Fibroblast of lung (primary cell): ENCODE results near the gene SREBF1. TPM values are rescaled to one million over a fixed set of nuclear protein-coding genes. Genes with fewer than 3 reads are reported as not detected.

Experiments used
- DNase-seq, 2 donors: peaks; one replicate each; pipeline versions ENCODE4 v3.0.0 to v3.0.0-alpha.2; 2010; ENCODE audit warnings: low read depth in 2 of 2
- H2AFZ ChIP-seq: 2 replicates; pipeline ENCODE4 v1.5.1; 2012; ENCODE audit warnings: low read length, control low read depth, inconsistent platforms
- H3K27ac ChIP-seq: 2 replicates; pipeline ENCODE4 v1.5.1; 2011; ENCODE audit warnings: low read length, control low read depth; ENCODE audit not compliant: insufficient read depth
- H3K27me3 ChIP-seq: 2 replicates; pipeline ENCODE4 v1.5.1; 2011; ENCODE audit warnings: mild to moderate bottlenecking, low read length; ENCODE audit not compliant: control insufficient read depth, insufficient read depth
- H3K36me3 ChIP-seq: 2 replicates; pipeline ENCODE4 v1.5.1; 2011; ENCODE audit warnings: low read length; ENCODE audit not compliant: control insufficient read depth, insufficient read depth
- H3K4me1 ChIP-seq: 2 replicates; pipeline ENCODE4 v1.5.1; 2011; ENCODE audit warnings: low read length; ENCODE audit not compliant: control insufficient read depth, insufficient read depth; ENCODE audit errors: extremely low read depth
- H3K4me2 ChIP-seq: 2 replicates; pipeline ENCODE4 v1.5.1; 2011; ENCODE audit warnings: low read length, control low read depth; ENCODE audit not compliant: insufficient read depth; ENCODE audit errors: extremely low read depth
- H3K4me3 ChIP-seq, 4 experiments: fragments of 200-600 bp in 1 of 4; sonication (generic) in 1 of 4; replicated peaks in 1 of 4; 2 replicates each; pipeline ENCODE4 v1.5.1; 2011 to 2016; ENCODE audit warnings: low read length in 4 of 4, low read depth in 3 of 4, mild to moderate bottlenecking in 3 of 4, control low read depth in 2 of 4, inconsistent platforms in 1 of 4, mixed read lengths in 1 of 4; ENCODE audit not compliant: insufficient read depth in 1 of 4; ENCODE audit errors: control extremely low read depth in 1 of 4
- H3K79me2 ChIP-seq: 2 replicates; pipeline ENCODE4 v1.5.1; 2012; ENCODE audit warnings: mild to moderate bottlenecking, low read length, inconsistent platforms; ENCODE audit not compliant: control insufficient read depth, insufficient read depth
- H3K9ac ChIP-seq: 2 replicates; pipeline ENCODE4 v1.5.1; 2011; ENCODE audit warnings: mild to moderate bottlenecking, low read length, control low read depth; ENCODE audit not compliant: insufficient read depth
- H3K9me3 ChIP-seq: 2 replicates; pipeline ENCODE4 v1.5.1; 2012; ENCODE audit warnings: low read depth, low read length; ENCODE audit not compliant: control insufficient read depth, insufficient read depth
- H4K20me1 ChIP-seq: 2 replicates; pipeline ENCODE4 v1.5.1; 2011; ENCODE audit warnings: low read length; ENCODE audit not compliant: control insufficient read depth, insufficient read depth; ENCODE audit errors: extremely low read depth
- EZH2 ChIP-seq: IDR thresholded peaks from 2 replicates; pipeline ENCODE4 v1.5.1; 2012; ENCODE audit warnings: low read length, control low read depth, mild to moderate bottlenecking; ENCODE audit errors: missing control alignments
- polyA plus RNA-seq, 2 donors: library from polyadenylated mRNA; depleted of rRNA in 1 of 2; stranded (reverse) in 1 of 2; unstranded in 1 of 2; fragments of >200 nt; gene quantifications; 2 replicates each; pipeline ENCODE4 v1.2.1, GENCODE V29; 2011 to 2012; ENCODE audit warnings: missing spikeins in 1 of 2
- total RNA-seq: library from RNA; depleted of rRNA; stranded (reverse); fragments of >200 nt; gene quantifications from 2 replicates; pipeline ENCODE4 v1.2.1, GENCODE V29; 2014
- TF ChIP-seq, protein P1 (sequence below), 2 donors: IDR thresholded peaks in 1 of 2; conservative IDR thresholded peaks in 1 of 2; 1 replicate in 1 of 2; 2 replicates in 1 of 2; pipeline ENCODE4 v1.5.1; 2011 to 2012; ENCODE audit warnings: low read length in 2 of 2, control low read depth in 1 of 2, inconsistent platforms in 1 of 2, low read depth in 1 of 2, mild to moderate bottlenecking in 1 of 2

Gene SREBF1
- total and polyA plus RNA-seq, 2 donors (not counting 1 experiment from before 2014, with no cell fraction given): 29.7 to 77.6 TPM

DNA sequence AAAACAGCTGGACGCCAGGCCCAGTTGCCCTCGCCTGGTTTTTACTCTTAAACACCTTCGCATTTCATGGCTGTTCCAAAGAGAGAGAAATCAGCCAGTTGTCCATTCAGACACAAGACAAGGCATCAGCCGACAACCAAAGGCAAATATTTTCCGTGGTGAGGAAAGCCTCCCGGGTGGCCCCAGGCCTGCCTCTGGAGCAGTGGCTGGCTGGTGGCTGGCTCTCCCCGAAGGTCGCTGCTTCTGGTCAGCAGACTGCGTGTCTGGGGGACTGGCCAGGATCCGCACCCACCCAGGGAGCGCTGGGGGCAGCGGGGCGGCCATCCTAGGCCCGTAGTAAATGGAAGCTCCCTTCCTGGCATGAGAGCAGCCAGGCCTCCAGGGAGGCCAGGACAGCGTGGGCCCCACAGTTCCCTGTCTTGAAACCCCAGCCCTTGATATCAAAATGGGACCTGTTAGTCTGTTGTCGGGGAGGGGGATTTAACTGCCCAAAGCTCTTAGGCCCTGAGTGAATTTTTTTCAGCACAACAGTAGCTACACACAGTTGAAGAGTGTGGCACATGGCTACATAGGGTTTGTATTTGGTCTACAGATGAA is 57.7 kb downstream of the SREBF1 start:
- no peak overlapping the region for H3K9ac ChIP-seq
- peaks cover 10% of the 10 kb centered on the region for H3K4me1 ChIP-seq
- no peak overlapping the region for H3K27ac ChIP-seq
- H3K79me2 ChIP-seq: peaks cover 2% of the 10 kb centered on the region
- no peak overlapping the region for H3K4me3 ChIP-seq
- no peak overlapping the region for H2AFZ ChIP-seq
- H3K4me2 ChIP-seq: no peak overlapping the region
- no peaks in the 10 kb centered on the region for H4K20me1 ChIP-seq
- no peaks in the 10 kb centered on the region for H3K27me3 ChIP-seq
- DNase-seq: no peak
- no peaks in the 10 kb centered on the region for H3K9me3 ChIP-seq
- no peaks in the 10 kb centered on the region for H3K36me3 ChIP-seq
- TF ChIP-seq, protein P1, sequence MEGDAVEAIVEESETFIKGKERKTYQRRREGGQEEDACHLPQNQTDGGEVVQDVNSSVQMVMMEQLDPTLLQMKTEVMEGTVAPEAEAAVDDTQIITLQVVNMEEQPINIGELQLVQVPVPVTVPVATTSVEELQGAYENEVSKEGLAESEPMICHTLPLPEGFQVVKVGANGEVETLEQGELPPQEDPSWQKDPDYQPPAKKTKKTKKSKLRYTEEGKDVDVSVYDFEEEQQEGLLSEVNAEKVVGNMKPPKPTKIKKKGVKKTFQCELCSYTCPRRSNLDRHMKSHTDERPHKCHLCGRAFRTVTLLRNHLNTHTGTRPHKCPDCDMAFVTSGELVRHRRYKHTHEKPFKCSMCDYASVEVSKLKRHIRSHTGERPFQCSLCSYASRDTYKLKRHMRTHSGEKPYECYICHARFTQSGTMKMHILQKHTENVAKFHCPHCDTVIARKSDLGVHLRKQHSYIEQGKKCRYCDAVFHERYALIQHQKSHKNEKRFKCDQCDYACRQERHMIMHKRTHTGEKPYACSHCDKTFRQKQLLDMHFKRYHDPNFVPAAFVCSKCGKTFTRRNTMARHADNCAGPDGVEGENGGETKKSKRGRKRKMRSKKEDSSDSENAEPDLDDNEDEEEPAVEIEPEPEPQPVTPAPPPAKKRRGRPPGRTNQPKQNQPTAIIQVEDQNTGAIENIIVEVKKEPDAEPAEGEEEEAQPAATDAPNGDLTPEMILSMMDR (conservative IDR thresholded peaks at IDR 0.05 in 1 of 2, IDR thresholded peaks at IDR 0.05 in 1 of 2; ENCODE audit: low read depth in 1 of 2, low read length in 2 of 2): no peak
- TF ChIP-seq EZH2: no peak

DNA sequence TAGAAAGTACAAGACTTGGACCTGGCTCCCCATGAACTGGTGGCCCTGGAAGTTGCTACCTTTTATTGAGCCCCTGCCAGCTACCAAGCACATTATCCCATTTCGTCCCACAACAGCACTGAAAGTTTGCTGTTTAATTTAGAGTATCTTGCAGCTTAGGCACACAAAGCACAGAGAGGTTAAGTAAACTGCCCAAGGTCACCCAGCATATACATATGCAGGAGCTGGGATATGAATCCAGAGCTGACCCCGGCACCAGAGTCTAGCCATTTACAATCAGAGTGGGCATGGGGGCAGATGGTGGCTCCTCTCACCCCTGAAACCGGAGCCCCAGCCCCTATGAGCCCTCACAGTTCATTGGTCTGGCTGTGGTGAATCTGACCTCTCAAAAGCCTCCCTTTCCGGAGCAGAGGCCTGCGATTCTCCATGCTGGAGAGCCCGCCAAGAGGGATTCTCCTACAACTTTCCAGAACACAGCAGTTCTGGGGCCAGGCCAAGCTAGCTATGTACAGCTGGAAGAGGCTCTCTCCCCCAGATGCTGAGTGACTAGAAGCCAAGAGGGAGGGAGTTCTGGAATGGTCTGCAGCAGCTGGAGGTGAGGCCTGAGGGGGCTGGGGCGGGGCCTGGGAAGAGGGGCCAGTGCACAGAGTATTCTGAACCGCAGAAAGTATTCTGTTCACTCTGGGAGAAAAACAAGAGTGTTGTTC is 58.3 kb downstream of the SREBF1 start:
- Histone ChIP-seq H3K4me1 (peaks cover 7% of the 10 kb centered on the region), H3K27me3 (no peaks in the 10 kb centered on the region), H3K27ac (no peak overlapping the region), H3K79me2 (peaks cover 2% of the 10 kb centered on the region), H3K36me3 (no peaks in the 10 kb centered on the region), H3K4me3 (no peak overlapping the region), H3K9ac (no peak overlapping the region), H2AFZ (no peak overlapping the region), H3K4me2 (no peak overlapping the region), H3K9me3 (no peaks in the 10 kb centered on the region), H4K20me1 (no peaks in the 10 kb centered on the region)
- no peak for TF ChIP-seq EZH2
- TF ChIP-seq, protein P1 (conservative IDR thresholded peaks at IDR 0.05 in 1 of 2, IDR thresholded peaks at IDR 0.05 in 1 of 2; ENCODE audit: low read depth in 1 of 2, low read length in 2 of 2): no peak
- peak; percentile 41 to 96 for DNase-seq

DNA sequence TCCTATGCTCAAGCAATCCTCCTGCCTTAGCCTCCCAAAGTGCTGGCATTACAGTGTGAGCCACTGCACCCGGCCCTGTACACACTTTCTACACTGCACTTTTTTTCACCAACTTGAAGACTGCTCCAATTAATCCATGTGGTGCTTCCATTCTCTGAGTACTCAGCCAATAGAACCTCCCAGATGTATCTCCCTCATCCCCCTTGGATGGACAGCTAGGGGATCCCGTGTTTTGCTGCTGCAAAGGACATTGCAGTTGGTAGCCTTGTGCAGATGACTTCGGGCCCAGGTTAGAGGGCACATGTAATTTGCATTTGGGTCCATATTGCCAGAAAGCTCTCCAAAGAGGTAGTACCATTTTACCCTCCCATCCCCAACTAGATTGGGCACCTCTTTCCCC is 59.9 kb downstream of the SREBF1 start:
- Histone ChIP-seq H3K79me2 (peaks cover 2% of the 10 kb centered on the region), H4K20me1 (peaks cover 2% of the 10 kb centered on the region), H3K27me3 (no peaks in the 10 kb centered on the region), H3K4me1 (peaks cover 7% of the 10 kb centered on the region), H3K9me3 (no peaks in the 10 kb centered on the region), H2AFZ (no peak overlapping the region), H3K27ac (no peak overlapping the region), H3K4me3 (no peak overlapping the region), H3K9ac (no peak overlapping the region), H3K4me2 (no peak overlapping the region), H3K36me3 (no peaks in the 10 kb centered on the region)
- TF ChIP-seq, protein P1 (conservative IDR thresholded peaks at IDR 0.05 in 1 of 2, IDR thresholded peaks at IDR 0.05 in 1 of 2; ENCODE audit: low read depth in 1 of 2, low read length in 2 of 2): no peak
- no peak for TF ChIP-seq EZH2
- no peak for DNase-seq
